Body of pancreas (tissue), 4 donors: ENCODE data around the gene MERTK.

Source experiments
- POLR2A ChIP-seq, 3 donors: fragments of 450-650 bp; IDR thresholded peaks; one replicate each; pipeline ENCODE4 v1.6.1; 2016; ENCODE audit warnings: antibody characterized with exemption in 3 of 3, mild to moderate bottlenecking in 2 of 3
- TF ChIP-seq, protein P1 (sequence below), 7 experiments: fragments of 450-650 bp in 4 of 7; fragments of 200-600 bp in 3 of 7; sonication (generic) in 3 of 7; IDR thresholded peaks; one replicate each; pipeline ENCODE4 v1.5.1; 2016 to 2019; ENCODE audit warnings: antibody characterized with exemption in 7 of 7

DNA sequence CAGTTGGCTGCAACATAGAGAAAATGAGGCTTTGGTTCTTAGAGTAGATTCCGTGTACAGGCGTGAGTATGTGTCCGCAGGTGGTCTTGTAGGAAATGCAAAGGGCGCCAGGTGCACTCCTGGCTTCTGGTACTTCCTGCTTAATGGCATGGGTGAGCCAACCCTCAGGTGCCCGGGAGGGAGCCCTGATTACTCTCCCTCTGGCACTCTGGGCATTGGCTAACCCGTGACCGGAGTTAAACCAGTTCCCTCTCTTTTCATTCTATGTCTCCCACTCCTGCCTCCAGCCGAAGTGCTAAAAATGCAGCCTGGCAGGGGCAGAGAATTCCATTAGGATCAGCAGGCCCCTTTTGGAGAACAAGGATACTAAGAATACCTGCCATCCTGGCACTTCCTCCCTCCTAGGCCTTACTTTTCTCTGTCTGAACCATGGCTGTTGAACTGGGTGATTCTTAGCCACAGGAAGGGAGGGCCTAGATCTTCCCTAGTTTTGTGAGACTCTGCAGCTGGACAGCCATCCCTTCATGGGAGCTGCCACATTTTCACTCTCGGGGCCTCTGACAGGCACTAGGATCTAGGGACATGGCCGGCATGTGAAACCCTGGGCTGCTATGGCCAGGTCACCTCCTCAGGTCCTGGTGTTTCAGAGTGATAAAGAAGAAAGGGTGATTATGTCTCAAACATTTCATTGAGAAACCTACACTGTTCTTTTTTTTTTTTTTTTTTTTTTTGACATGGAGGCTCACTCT is 6.5 kb downstream of the MERTK start:
- TF ChIP-seq, protein P1, sequence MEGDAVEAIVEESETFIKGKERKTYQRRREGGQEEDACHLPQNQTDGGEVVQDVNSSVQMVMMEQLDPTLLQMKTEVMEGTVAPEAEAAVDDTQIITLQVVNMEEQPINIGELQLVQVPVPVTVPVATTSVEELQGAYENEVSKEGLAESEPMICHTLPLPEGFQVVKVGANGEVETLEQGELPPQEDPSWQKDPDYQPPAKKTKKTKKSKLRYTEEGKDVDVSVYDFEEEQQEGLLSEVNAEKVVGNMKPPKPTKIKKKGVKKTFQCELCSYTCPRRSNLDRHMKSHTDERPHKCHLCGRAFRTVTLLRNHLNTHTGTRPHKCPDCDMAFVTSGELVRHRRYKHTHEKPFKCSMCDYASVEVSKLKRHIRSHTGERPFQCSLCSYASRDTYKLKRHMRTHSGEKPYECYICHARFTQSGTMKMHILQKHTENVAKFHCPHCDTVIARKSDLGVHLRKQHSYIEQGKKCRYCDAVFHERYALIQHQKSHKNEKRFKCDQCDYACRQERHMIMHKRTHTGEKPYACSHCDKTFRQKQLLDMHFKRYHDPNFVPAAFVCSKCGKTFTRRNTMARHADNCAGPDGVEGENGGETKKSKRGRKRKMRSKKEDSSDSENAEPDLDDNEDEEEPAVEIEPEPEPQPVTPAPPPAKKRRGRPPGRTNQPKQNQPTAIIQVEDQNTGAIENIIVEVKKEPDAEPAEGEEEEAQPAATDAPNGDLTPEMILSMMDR (IDR thresholded peaks at IDR 0.05): no peak
- TF ChIP-seq POLR2A (IDR thresholded peaks at IDR 0.05): no peak
